Activated CD8-positive, alpha-beta memory T cell treated with anti-CD3 and anti-CD28 coated beads, Interleukin-2, amount 50 U/mL, for 24 hours (primary cell): ENCODE results near the gene CCDC8.
"Not testable (repeated sequence)": the region's sequence is repeated elsewhere in the genome, so short reads cannot be mapped to it uniquely, and the experiment has no call there.

Experiments used
- DNase-seq: peaks from one replicate; pipeline ENCODE4 v3.0.0-alpha.2; 2020; ENCODE audit errors: extremely low read depth

CCDC8 gene

GRCh38 chr19:46383171-46383815, 30.1 kb downstream of the CCDC8 start:
- no peak for DNase-seq

- DNase-seq = no peak
These were observed 31.5 kb downstream of the CCDC8 start for GRCh38 chr19:46381756-46382345.

GRCh38 chr19:46381346-46381745, 32.0 kb downstream of the CCDC8 start:
- DNase-seq = no peak

- no peak for DNase-seq
These were observed 32.7 kb downstream of the CCDC8 start for GRCh38 chr19:46380690-46381089.

- no peak for DNase-seq
These were observed 35.1 kb downstream of the CCDC8 start for GRCh38 chr19:46378268-46378667.

- no peak for DNase-seq
These were observed 36.9 kb downstream of the CCDC8 start for GRCh38 chr19:46376241-46377153.

GRCh38 chr19:46375476-46376067, 37.8 kb downstream of the CCDC8 start:
- not testable (repeated sequence) for DNase-seq

GRCh38 chr19:46374536-46375475, 38.6 kb downstream of the CCDC8 start:
- no peak for DNase-seq

- no peak for DNase-seq
These were observed 39.6 kb downstream of the CCDC8 start for GRCh38 chr19:46373491-46374359.

- no peak for DNase-seq
These were observed 40.4 kb downstream of the CCDC8 start for GRCh38 chr19:46372901-46373490.

GRCh38 chr19:46371371-46371901, 41.9 kb downstream of the CCDC8 start:
- DNase-seq = no peak

GRCh38 chr19:46369817-46370216, 43.5 kb downstream of the CCDC8 start:
- DNase-seq = no peak

GRCh38 chr19:46368116-46368515, 45.2 kb downstream of the CCDC8 start:
- DNase-seq = no peak

- DNase-seq = no peak
These were observed 45.9 kb downstream of the CCDC8 start for GRCh38 chr19:46367426-46367825.

GRCh38 chr19:46366620-46367292, 46.6 kb downstream of the CCDC8 start:
- no peak for DNase-seq

- no peak for DNase-seq
These were observed 47.8 kb downstream of the CCDC8 start for GRCh38 chr19:46365561-46365960.

- DNase-seq = no peak
These were observed 49.0 kb downstream of the CCDC8 start for GRCh38 chr19:46364359-46364758.

- no peak for DNase-seq
These were observed 51.4 kb downstream of the CCDC8 start for GRCh38 chr19:46361915-46362314.
